HG03039 (cell line): ENCODE data around the gene ZNG1A.
"Not testable (repeated sequence)": the region's sequence is repeated elsewhere in the genome, so short reads cannot be mapped to it uniquely, and the experiment has no call there.

Experiments used
- ATAC-seq: cut with Tn5 transposase; IDR thresholded peaks from one replicate; pipeline ENCODE4 v1.9.1; 2021; ENCODE audit warnings: mild to moderate bottlenecking, moderate library complexity; ENCODE audit not compliant: unreplicated experiment

ZNG1A gene

DNA sequence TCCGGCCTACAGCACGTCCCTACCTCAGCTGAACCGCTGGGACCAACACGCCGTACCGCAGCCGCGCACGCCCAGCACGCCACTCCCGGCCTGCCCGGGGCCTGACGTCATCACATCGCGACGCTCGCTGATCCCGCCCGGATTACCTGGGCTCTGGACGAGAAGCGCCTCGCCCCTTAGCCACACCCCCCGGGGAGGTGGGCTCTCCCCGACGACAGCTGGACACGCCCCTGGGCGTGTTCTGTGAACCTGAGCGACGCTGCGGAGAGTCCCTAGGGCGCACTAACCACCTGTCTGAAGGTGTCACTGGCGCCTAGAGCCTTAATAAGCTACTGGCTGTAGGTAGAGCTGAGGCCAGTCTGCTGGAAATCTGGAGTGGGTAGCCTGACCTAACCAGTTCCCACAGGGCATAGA is at the start of gene ZNG1A:
Gene ZNG1A, minus strand, starts transcription at position 87 of the 414 bp plus-strand sequence. CDS start 87 bp downstream, outside the sequence.
- ATAC-seq = not testable (repeated sequence)

- no peak for ATAC-seq
Observed at GRCh38 chr9:227860-228259, 49.0 kb upstream of the ZNG1A start.

GRCh38 chr9:224582-225520 is 46.0 kb upstream of the ZNG1A start:
- no peak for ATAC-seq

DNA sequence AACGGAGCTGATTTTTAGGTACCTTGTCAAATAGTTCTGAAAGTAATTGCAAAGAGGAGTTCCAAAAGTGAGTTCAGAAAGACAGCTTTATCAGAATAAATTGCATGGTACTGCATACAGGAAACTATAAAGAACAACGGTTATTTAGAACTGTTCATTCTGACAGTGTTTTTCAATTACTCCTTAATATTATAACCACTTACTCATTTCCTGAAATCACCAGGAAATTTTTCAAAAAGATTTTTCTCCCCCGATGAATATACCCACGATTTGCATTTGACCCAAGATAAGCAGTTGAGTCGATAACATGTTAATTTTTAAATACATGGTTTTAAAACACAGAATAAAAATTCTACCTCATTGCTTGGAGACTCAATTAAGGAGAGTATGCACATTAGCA is 45.2 kb upstream of the ZNG1A start:
- no peak for ATAC-seq

DNA sequence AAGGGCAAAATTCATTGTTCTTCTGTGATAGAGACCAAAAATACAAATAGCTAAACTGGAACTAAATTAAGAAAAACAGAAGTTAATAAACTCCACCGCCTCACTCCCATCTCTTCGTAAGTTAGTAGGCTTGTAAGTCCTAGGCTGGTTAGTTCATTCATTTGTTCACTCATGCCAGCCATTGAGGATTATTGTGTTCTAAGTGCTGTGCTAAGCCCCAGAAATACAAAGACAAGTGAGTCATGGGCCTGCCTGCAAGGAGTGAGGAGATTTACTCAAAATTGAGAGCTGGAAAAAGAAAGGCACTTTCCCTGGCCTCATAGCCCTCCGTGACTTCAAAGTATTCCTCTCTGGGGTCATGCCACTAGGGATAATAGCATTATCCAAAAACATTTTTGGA is 44.3 kb upstream of the ZNG1A start:
- ATAC-seq = no peak

DNA sequence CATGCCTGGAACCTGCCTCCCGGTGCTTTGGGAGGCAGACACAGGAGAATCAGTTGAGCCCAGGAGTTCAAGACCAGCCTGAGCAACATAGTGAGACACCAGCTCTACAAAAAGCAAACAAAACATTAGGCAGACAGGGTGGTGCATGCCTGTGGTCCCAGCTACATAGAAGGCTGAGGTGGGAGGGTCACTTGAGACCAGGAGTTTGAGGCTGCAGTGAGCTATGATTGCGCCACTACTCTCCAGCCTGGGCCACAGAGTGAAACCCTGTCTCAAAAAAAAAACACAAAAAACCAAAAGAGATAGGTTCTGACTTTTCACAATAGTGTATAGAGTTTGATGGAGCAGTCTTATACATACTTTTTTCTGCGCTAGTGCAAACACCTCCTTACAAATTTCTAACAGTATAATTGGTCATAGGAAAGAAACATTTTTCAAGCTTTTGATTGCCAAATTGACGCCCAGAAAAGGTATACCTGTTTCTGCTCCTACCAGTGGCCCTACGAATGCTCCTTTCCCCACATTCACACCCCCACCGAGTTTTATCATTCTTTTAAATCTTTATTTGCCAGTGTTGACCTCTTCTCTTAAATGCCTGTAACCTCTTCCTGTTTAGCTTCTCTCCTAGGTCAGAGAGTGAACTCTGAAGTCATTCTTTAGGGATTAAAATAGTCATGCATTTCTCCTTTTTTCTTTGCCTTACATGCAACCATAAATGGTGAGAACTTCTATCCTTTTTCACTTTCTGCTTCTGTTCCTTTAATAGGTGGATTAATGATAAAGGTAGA is 43.3 kb upstream of the ZNG1A start:
- ATAC-seq = no peak

- ATAC-seq = no peak
Observed at GRCh38 chr9:219670-220365, 41.0 kb upstream of the ZNG1A start.

GRCh38 chr9:219036-219435 is 40.2 kb upstream of the ZNG1A start:
- ATAC-seq = not testable (repeated sequence)

GRCh38 chr9:217950-218349 is 39.1 kb upstream of the ZNG1A start:
- no peak for ATAC-seq

DNA sequence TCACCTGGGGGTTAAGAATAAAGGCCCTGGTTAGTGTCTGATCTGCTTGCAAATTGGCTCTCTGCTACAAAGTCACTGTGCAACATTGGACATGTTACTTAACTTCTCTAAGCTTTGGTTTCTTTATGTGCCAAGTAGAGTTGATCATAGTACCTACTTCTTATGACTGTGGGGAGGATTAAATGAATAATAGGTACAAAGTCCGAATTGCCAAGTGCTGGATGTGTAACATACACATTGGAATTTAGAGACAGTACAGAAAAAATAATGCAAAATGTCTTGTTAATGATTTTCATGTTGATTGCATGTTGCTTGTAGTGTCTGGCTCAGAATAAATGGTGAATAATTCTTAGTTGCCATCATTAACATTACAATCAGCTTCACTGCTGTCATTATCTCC is 38.0 kb upstream of the ZNG1A start:
- no peak for ATAC-seq

DNA sequence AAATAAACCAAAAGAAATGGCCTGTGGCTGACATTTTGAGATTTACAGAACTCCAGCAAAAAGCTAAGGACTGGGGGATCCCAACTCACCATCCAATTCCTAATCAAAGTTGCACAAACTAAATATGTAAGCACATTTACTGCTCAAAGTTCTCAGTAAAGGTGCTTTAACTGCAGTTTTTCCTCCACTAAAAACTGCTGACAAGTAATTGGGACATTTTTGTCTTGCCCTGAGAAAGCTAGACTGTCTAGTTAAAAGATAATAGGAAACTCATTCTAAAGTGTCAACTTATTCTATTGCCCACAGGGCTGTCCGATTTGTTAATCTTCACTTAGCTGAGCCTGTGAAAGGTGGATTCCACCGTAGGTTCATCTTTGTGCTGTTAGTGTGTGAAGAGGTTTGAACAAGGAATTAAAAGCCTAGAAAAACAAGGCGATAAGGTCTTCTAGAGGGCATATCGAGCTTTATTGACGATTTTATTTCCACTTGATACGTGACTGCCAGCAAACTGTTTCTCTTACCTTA is 36.8 kb upstream of the ZNG1A start:
- no peak for ATAC-seq

GRCh38 chr9:214648-215493 is 36.0 kb upstream of the ZNG1A start, which contains the start of gene DOCK8:
Gene DOCK8 (plus strand): TSS chr9:214865. CDS start chr9:214977, 112 bp downstream.
- ATAC-seq = peak; percentile 78

DNA sequence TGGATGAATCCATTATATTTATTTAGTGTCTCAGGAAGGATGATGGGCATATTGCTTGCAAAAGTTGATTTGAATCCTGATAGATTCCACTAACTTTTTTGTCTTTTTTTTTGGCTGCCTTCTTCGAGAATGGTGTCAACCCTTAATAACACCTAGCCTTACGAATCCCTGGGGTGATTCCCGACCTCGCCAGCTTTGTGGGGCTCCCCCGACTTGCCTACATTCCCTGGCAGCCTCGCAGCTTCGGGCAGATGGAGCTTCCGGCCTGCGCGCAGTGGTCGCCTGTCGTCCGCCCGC is 35.4 kb upstream of the ZNG1A start:
- ATAC-seq = no peak

DNA sequence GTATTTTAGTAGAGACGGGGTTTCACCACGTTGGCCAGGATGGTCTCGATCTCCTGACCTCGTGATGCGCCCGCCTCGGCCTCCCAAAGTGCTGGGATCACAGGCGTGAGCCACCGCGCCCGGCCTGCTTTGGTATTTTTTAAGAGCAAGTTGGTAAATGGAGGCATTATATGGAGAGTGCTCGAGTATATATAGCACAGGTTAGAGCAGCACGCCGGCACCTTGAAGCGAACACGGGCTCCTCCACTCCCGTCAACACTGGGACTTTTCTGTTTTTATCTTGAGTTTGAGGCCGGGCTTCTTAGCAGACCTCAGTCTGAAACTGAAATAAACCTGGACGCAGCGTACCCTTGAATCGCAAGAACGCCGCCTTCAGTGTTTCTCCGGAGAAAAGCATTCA is 35.0 kb upstream of the ZNG1A start:
- not testable (repeated sequence) for ATAC-seq

DNA sequence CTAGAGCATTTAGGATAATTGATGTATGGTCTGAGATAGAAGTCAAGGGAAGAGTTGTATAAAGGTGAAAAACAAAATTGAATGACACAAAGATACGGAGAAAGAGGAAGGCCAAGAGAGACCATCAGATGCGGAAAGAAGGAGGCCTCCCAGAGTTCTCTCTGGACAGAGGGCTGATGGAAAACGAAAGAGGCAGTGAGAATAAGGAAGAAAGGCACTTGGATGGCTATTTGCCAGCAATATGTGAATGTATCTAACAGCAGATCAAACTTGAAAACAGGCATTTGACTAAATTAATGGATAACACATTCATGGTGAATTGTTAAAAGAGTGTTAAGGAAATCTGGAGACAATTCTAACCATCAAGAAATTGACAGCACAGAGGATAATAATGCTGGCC is 33.4 kb upstream of the ZNG1A start:
- ATAC-seq = no peak

DNA sequence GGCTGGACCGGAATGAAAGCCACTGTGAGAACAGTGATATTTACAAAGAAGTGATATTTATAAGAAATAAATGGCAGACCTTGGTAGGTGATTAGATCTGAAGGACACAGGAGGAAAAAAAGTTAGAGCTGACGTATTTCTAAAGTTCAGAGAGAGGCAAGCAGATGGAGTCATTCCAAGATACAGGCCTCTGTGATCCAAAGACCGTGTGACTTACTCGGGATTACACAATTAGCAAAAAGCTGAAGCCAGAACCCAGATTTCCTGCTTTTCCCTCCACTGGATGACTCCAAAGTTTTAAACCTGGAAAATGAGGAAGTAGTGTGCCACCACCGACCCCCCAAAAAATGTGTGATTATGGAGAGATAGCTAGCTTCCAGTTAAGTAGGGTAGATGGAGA is 32.7 kb upstream of the ZNG1A start:
- no peak for ATAC-seq

DNA sequence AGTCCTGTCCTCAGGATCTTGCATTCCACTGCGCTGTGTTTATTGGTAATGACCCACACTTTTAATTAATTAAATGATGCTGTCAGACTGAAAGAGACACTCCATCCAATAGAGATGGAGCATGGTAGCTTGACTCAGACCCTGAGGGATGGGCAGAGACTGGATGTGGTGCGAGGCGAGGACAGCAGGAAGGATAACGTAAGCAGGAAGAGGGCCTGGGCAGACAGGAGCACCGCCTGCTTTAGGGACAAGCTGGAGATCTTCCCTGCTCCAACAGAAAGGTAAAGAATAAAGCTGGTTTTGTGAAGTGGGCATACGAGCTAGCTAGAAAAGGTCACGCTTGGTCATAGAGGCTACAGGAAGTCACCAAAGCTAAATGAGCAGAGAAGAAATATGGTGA is 32.2 kb upstream of the ZNG1A start:
- no peak for ATAC-seq

DNA sequence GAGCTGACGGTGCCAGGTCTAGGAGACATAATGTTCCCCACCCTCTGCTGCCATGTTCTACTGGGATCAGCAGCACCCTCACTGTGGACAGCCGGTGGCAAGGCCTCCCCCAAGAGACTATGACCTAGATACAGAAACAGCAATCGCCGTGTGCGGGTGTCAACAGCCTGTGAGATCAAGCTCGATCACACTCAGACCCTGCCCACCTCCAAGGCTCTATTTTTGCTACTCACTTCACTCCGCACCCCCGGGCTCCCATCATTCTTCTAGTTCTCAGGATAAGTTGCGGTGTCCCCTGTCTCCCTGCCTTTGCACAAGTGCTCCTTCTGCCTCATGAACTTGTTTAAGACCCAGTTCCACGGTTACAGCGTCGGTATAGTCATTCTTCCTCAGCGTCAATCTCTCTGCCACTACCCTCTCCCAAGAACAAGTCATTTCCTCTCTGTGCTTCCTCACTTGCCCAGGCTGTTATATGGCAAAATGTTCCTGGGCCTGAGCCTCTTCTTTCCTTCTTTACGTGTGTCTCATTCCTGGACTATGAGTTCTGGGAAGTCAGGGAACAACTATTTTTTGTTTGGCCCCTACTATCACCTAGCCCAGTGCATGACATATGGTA is 30.4 kb upstream of the ZNG1A start:
- no peak for ATAC-seq

GRCh38 chr9:206481-206880 is 27.6 kb upstream of the ZNG1A start:
- no peak for ATAC-seq

DNA sequence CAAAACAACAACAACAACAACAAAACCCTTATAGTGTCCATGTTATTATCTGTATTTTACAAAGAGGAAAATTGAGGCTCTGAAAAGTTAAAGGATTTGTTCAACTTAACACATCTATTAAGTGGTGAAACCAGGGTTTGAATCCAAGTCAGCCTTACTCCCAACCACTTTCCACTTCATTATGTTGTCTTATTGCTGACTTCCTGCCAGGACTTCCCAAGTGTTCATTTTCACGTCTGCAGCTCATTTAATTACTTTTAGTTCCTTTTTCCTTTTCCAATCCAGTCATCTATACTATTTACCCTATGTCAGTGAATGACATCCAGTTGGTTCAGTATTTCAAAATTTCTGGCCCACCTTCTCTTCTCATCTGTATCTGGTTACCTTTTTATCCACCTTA is 20.7 kb upstream of the ZNG1A start:
- not testable (repeated sequence) for ATAC-seq
